IgD-negative memory B cell (primary cell): Measurements from ENCODE around the gene RLN3. TPM values are rescaled to one million over a fixed set of nuclear protein-coding genes. Genes with fewer than 3 reads are reported as not detected.
"Not testable (repeated sequence)": the region's sequence is repeated elsewhere in the genome, so short reads cannot be mapped to it uniquely, and the experiment has no call there.

Experiments used
- H3K27ac Mint-ChIP-seq, 3 donors: one replicate each; pipeline ENCODE4 v1.8.0; 2020 to 2022; ENCODE audit warnings: mild to moderate bottlenecking in 3 of 3, mixed read lengths in 3 of 3, moderate library complexity in 1 of 3
- H3K27me3 Mint-ChIP-seq: one replicate; pipeline ENCODE4 v1.8.0; 2021; ENCODE audit warnings: mixed read lengths
- H3K36me3 Mint-ChIP-seq: one replicate; pipeline ENCODE4 v1.8.0; 2020; ENCODE audit warnings: mild to moderate bottlenecking, mixed read lengths
- H3K4me1 Mint-ChIP-seq, 3 donors: one replicate each; pipeline ENCODE4 v1.8.0; 2020 to 2022; ENCODE audit warnings: mixed read lengths in 3 of 3, mild to moderate bottlenecking in 1 of 3
- H3K4me3 Mint-ChIP-seq, 4 donors: one replicate each; pipeline ENCODE4 v1.8.0; 2020 to 2022; ENCODE audit warnings: mild to moderate bottlenecking in 4 of 4, mixed read lengths in 4 of 4, moderate library complexity in 3 of 4
- H3K9me3 Mint-ChIP-seq, 3 donors: one replicate each; pipeline ENCODE4 v1.8.0; 2020 to 2021; ENCODE audit warnings: mixed read lengths in 3 of 3, mild to moderate bottlenecking in 1 of 3
- polyA plus RNA-seq: library from polyadenylated mRNA; unstranded; fragments of 300-500 nt; fragmentation: Illumina TruSeq; gene quantifications from one replicate; pipeline ENCODE4 v1.2.3, GENCODE V29; 2021

RLN3 gene
- polyA plus RNA-seq, 1 donor from 2014 or later: 0.65 TPM

GRCh38 chr19:14050961-14051360 is 23.0 kb downstream of the RLN3 start:
- H3K36me3 Mint-ChIP-seq: peaks cover 11% of the 10 kb centered on the region

GRCh38 chr19:14051980-14052379 is 24.0 kb downstream of the RLN3 start:
- peaks cover 3% of the 10 kb centered on the region for H3K27me3 Mint-ChIP-seq
- peaks cover 0 to 2% (median 0%) of the 10 kb centered on the region in 3 donors for H3K9me3 Mint-ChIP-seq
- peaks cover 11% of the 10 kb centered on the region for H3K36me3 Mint-ChIP-seq
- peaks cover 0 to 1% (median 0%) of the 10 kb centered on the region in 3 donors for H3K4me1 Mint-ChIP-seq
- H3K27ac Mint-ChIP-seq: no peak overlapping the region
- H3K4me3 Mint-ChIP-seq: no peak overlapping the region

More at GRCh38 chr19:14050961-14051360, 23.0 kb downstream of the RLN3 start:
- not testable (repeated sequence) for H3K27me3 Mint-ChIP-seq, H3K9me3 Mint-ChIP-seq, H3K4me3 Mint-ChIP-seq, H3K4me1 Mint-ChIP-seq
- H3K27ac Mint-ChIP-seq: peak overlapping the region in 1 of 3 donors; percentile 23

- Mint-ChIP-seq H3K4me3 (no peak overlapping the region), H3K4me1 (peaks cover 0 to 1% (median 0%) of the 10 kb centered on the region in 3 donors), H3K27me3 (peaks cover 6% of the 10 kb centered on the region), H3K9me3 (peaks cover 0 to 2% (median 0%) of the 10 kb centered on the region in 3 donors), H3K36me3 (peaks cover 11% of the 10 kb centered on the region), H3K27ac (peak overlapping the region in 1 of 3 donors; percentile 82)
Measured at GRCh38 chr19:14052470-14052869, 24.5 kb downstream of the RLN3 start.

GRCh38 chr19:14053032-14053431 is 25.1 kb downstream of the RLN3 start:
- H3K4me1 Mint-ChIP-seq: peaks cover 0 to 1% (median 0%) of the 10 kb centered on the region in 3 donors
- no peak overlapping the region for H3K4me3 Mint-ChIP-seq
- peaks cover 10% of the 10 kb centered on the region for H3K27me3 Mint-ChIP-seq
- peaks cover 0 to 2% (median 0%) of the 10 kb centered on the region in 3 donors for H3K9me3 Mint-ChIP-seq
- H3K36me3 Mint-ChIP-seq: peaks cover 11% of the 10 kb centered on the region
- peak overlapping the region in 1 of 3 donors; percentile 82 for H3K27ac Mint-ChIP-seq

GRCh38 chr19:14053500-14053899 is 25.6 kb downstream of the RLN3 start:
- Mint-ChIP-seq H3K27me3 (peaks cover 10% of the 10 kb centered on the region), H3K4me3 (no peak overlapping the region), H3K27ac (peak overlapping the region in 1 of 3 donors; percentile 82), H3K4me1 (peaks cover 0 to 3% (median 1%) of the 10 kb centered on the region in 3 donors), H3K36me3 (peaks cover 8% of the 10 kb centered on the region), H3K9me3 (peaks cover 0 to 2% (median 0%) of the 10 kb centered on the region in 3 donors)

GRCh38 chr19:14054099-14054498 is 26.2 kb downstream of the RLN3 start:
- H3K9me3 Mint-ChIP-seq: peaks cover 0 to 2% (median 0%) of the 10 kb centered on the region in 3 donors
- H3K27ac Mint-ChIP-seq: peak overlapping the region in 1 of 3 donors; percentile 10
- peaks cover 5% of the 10 kb centered on the region for H3K36me3 Mint-ChIP-seq
- no peak overlapping the region for H3K4me3 Mint-ChIP-seq
- H3K4me1 Mint-ChIP-seq: peaks cover 0 to 4% (median 3%) of the 10 kb centered on the region in 3 donors
- H3K27me3 Mint-ChIP-seq: peaks cover 15% of the 10 kb centered on the region

GRCh38 chr19:14054721-14055120 is 26.8 kb downstream of the RLN3 start:
- Mint-ChIP-seq H3K27me3 (peaks cover 20% of the 10 kb centered on the region), H3K27ac (no peak overlapping the region), H3K4me3 (no peak overlapping the region), H3K4me1 (peaks cover 0 to 4% (median 3%) of the 10 kb centered on the region in 3 donors), H3K36me3 (peaks cover 5% of the 10 kb centered on the region), H3K9me3 (peaks cover 0 to 2% (median 0%) of the 10 kb centered on the region in 3 donors)

- peaks cover 5% of the 10 kb centered on the region for H3K36me3 Mint-ChIP-seq
- peaks cover 0 to 2% (median 0%) of the 10 kb centered on the region in 3 donors for H3K9me3 Mint-ChIP-seq
- H3K4me1 Mint-ChIP-seq: peaks cover 0 to 4% (median 3%) of the 10 kb centered on the region in 3 donors
- H3K4me3 Mint-ChIP-seq: no peak overlapping the region
- peak overlapping the region in 1 of 3 donors; percentile 17 for H3K27ac Mint-ChIP-seq
- peaks cover 23% of the 10 kb centered on the region for H3K27me3 Mint-ChIP-seq
Measured at GRCh38 chr19:14055396-14055795, 27.4 kb downstream of the RLN3 start.

- Mint-ChIP-seq H3K4me3 (no peak overlapping the region), H3K9me3 (peaks cover 0 to 2% (median 0%) of the 10 kb centered on the region in 3 donors), H3K36me3 (peaks cover 4% of the 10 kb centered on the region), H3K27ac (no peak overlapping the region), H3K27me3 (peaks cover 23% of the 10 kb centered on the region), H3K4me1 (peaks cover 0 to 3% (median 3%) of the 10 kb centered on the region in 3 donors)
Measured at GRCh38 chr19:14056069-14056666, 28.2 kb downstream of the RLN3 start.

GRCh38 chr19:14056741-14057356 is 28.9 kb downstream of the RLN3 start:
- H3K27ac Mint-ChIP-seq: no peak overlapping the region
- H3K27me3 Mint-ChIP-seq: peaks cover 23% of the 10 kb centered on the region
- peaks cover 0 to 3% (median 3%) of the 10 kb centered on the region in 3 donors for H3K4me1 Mint-ChIP-seq
- H3K9me3 Mint-ChIP-seq: peaks cover 0 to 2% (median 0%) of the 10 kb centered on the region in 3 donors
- peaks cover 4% of the 10 kb centered on the region for H3K36me3 Mint-ChIP-seq
- H3K4me3 Mint-ChIP-seq: peak overlapping the region in 3 of 4 donors; percentile 23 to 72 (median 30)

GRCh38 chr19:14058182-14059092 is 30.5 kb downstream of the RLN3 start:
- peaks cover 23% of the 10 kb centered on the region for H3K27me3 Mint-ChIP-seq
- peaks cover 2% of the 10 kb centered on the region for H3K36me3 Mint-ChIP-seq
- peaks cover 0 to 3% (median 3%) of the 10 kb centered on the region in 3 donors for H3K4me1 Mint-ChIP-seq
- H3K27ac Mint-ChIP-seq: no peak overlapping the region
- H3K9me3 Mint-ChIP-seq: no peaks in the 10 kb centered on the region
- H3K4me3 Mint-ChIP-seq: peak overlapping the region in 2 of 4 donors; percentile 72 to 79

- Mint-ChIP-seq H3K36me3 (peaks cover 2% of the 10 kb centered on the region), H3K4me3 (no peak overlapping the region), H3K27ac (no peak overlapping the region), H3K9me3 (no peaks in the 10 kb centered on the region), H3K27me3 (peaks cover 23% of the 10 kb centered on the region), H3K4me1 (peaks cover 0 to 3% (median 3%) of the 10 kb centered on the region in 3 donors)
Measured at GRCh38 chr19:14059093-14059480, 31.1 kb downstream of the RLN3 start.

GRCh38 chr19:14059652-14060155 is 31.8 kb downstream of the RLN3 start:
- peaks cover 23% of the 10 kb centered on the region for H3K27me3 Mint-ChIP-seq
- H3K36me3 Mint-ChIP-seq: peaks cover 2% of the 10 kb centered on the region
- peak overlapping the region in 1 of 4 donors; percentile 9 for H3K4me3 Mint-ChIP-seq
- H3K9me3 Mint-ChIP-seq: no peaks in the 10 kb centered on the region
- peaks cover 0 to 3% (median 3%) of the 10 kb centered on the region in 3 donors for H3K4me1 Mint-ChIP-seq
- H3K27ac Mint-ChIP-seq: no peak overlapping the region

GRCh38 chr19:14061081-14061749 is 33.3 kb downstream of the RLN3 start:
- no peak overlapping the region for H3K4me3 Mint-ChIP-seq
- H3K4me1 Mint-ChIP-seq: peaks cover 0 to 3% (median 3%) of the 10 kb centered on the region in 3 donors
- no peak overlapping the region for H3K27ac Mint-ChIP-seq
- peaks cover 2% of the 10 kb centered on the region for H3K36me3 Mint-ChIP-seq
- H3K9me3 Mint-ChIP-seq: peaks cover 0 to under 1% (median 0%) of the 10 kb centered on the region in 3 donors
- peaks cover 23% of the 10 kb centered on the region for H3K27me3 Mint-ChIP-seq
